LNCAP (cell line): ENCODE results near the gene IFT52.

Experiments
- CTCF ChIP-seq: fragments of 450-650 bp; IDR thresholded peaks from 2 replicates; pipeline ENCODE4 v1.5.1; 2017; ENCODE audit warnings: mild to moderate bottlenecking

The IFT52 gene

GRCh38 chr20:43548273-43548880 is 42.4 kb upstream of the IFT52 start:
- TF ChIP-seq CTCF, result no peak

GRCh38 chr20:43549416-43550065 is 41.2 kb upstream of the IFT52 start:
- TF ChIP-seq CTCF, result no peak

GRCh38 chr20:43550456-43550855 is 40.3 kb upstream of the IFT52 start:
- TF ChIP-seq CTCF, result no peak

GRCh38 chr20:43554369-43554768 is 36.4 kb upstream of the IFT52 start:
- TF ChIP-seq CTCF, result no peak

GRCh38 chr20:43558412-43559146 is 32.2 kb upstream of the IFT52 start, which contains the start of gene SGK2:
SGK2 (plus strand) TSS chr20:43559027; CDS start chr20:43566496, 7,469 bp downstream.
- no peak for TF ChIP-seq CTCF

GRCh38 chr20:43559147-43559987 is 31.4 kb upstream of the IFT52 start:
- TF ChIP-seq CTCF, result no peak

GRCh38 chr20:43560974-43561373 is 29.8 kb upstream of the IFT52 start:
- TF ChIP-seq CTCF, result no peak
